ENCODE data around the gene ATP1B1.

Gene ATP1B1

DNA sequence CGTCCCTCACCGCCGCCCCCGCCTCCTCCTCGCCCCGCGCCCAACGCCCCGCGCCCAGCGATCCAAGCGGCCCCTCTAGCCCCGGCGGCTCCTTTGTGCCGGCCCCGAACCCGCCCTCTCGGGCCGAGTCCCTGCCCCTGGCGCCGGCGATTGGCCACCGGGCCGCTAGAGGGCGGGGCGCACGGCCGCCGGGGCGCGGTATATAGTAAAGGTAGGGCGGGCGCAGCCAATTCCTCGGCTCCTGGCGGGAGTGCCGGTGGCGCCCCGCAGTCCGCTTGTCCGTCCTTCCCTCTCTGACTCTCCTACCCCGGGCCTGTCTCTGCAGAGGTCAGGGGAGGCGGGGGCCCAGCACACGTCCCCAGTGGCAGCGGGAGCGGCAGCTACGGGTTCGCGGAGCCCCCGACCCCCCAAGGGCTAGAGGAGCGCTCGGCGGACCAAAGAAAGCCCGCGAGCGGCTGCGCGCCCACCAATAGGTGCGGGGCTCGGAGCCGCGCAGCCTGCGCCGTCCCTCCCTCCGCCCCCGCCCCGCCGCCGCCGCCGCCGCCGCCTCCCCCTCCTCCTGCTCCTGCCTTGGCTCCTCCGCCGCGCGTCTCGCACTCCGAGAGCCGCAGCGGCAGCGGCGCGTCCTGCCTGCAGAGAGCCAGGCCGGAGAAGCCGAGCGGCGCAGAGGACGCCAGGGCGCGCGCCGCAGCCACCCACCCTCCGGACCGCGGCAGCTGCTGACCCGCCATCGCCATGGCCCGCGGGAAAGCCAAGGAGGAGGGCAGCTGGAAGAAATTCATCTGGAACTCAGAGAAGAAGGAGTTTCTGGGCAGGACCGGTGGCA, at the start of gene ATP1B1:
Gene ATP1B1, plus strand, starts transcription at position 596 of the 826 bp plus-strand sequence. Its CDS starts 140 bp downstream, at position 736.
- DNase-seq (ENCODE audit: low read depth) = peak; percentile 55

DNA sequence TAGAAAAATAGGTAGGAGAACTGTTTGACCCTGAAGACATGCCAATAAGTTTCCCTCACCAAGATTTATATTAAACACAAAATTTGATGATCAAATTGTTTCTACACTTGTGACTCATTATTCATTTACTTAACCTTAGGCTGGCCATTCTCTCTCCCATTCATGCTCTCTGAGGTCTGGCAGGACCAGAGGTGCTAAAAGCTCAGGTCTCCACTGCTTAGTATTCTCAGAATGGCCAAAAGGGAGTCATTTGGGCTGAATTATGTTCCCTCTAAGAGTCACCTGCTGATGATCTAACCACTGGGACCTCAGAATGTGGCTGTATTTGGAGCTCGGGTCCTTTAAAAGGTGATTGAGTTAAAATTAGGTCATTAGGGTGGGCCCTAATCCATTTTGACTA, 47.1 kb upstream of the ATP1B1 start:
- DNase-seq (ENCODE audit: low read depth) = no peak

DNA sequence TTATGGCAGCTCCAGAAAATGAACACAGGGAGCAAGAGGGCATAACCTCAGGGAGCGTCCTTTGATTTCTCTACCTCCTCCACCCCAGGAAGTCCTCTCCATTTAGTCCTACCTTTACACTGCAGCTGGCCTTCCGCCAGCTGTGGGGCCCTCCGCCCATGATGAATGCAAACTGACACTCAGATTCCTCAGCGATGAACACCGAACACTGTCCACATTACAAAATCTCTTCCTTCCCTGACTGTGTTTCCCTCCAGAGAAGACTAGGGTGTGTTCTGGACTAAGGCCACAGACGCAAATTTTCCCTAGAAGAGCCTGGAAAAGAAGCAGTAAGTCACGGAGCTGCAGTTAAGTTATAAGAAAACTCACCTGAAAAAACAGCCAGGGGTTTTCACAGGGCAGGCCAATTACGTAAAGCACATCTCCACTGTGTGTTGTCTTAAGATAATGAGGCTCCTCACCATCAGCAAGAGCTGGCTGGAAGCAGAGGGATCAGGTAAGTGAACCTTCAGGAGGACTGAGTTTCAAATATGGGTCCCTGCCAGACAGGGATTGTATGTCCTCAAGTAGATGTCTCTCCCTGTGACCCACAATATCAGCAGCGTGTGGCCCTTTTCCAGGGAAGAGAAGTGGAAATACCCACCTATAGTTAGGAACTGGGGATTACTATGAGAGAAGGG, 46.3 kb upstream of the ATP1B1 start:
- no peak for DNase-seq (ENCODE audit: low read depth)

DNA sequence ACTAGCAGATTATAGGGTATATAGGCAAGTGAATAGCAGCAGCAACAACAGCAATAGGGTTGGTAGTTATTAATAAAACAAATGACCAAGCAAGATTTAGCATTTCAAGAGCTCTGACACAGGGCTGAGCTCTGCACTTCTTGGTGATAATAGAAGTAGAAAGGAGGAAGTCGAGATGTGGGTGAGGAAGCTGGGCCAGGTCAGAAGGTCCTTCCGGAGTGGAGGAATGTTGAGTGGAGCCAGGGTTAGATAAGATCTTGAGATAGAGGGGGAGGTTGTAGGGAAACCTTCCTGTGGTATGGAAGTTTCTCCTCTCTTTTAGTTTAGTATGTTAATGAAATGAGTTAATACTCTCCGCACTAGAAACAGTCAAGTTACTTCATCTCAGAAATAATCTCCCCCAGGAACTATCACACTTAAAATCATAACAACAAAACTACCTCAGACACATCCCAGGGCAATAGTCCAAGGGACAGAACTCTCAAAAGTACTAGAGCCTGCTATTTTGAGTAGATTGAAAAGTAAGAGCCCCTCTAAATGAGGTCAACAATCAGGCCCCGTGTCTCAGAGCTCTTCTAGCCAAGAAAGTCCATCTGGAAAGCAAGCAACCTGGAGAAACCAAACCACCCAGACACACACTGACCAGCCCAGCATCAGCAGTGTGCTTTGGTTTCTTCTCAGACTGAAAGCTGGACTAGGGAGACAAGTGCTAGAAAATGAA, 45.4 kb upstream of the ATP1B1 start:
- DNase-seq (ENCODE audit: low read depth) = no peak

DNA sequence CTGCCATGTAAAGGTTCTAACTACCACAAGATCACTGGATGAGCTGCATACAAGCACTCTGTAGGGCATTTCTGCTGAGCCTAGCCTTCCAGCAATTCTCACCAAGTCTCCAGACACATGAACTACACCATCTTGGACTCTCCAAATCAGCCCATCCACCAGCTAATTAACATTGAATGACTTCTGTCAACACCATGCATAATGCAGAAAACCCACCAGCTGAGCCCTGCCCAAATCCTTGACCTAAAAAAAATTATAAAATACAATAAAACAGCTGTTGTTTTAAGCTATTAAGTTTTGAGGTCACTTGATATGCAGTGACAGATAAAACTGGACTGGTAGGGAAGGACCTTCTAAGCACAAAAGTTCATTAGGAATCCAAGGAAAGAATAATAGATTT, 44.3 kb upstream of the ATP1B1 start:
- DNase-seq (ENCODE audit: low read depth) = no peak

DNA sequence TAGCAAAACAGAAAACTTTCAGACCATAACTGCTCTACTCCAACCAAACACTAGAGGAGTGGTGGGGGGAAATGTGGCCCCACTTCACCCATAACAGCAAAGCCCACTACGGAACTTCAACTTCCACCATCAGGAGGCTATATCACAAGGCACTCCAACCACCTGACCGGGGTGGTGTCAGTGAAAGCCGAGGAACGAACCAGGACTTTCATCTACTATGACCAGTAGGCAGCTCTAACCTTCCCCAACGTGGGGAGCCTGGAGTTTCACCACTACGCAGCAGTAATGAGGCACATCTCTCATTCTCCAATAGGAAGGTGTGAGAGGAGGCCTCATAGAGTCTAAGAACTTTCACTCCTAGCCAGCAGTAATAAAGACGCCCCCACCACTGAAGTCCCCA, 42.4 kb upstream of the ATP1B1 start:
- DNase-seq (ENCODE audit: low read depth) = no peak

DNA sequence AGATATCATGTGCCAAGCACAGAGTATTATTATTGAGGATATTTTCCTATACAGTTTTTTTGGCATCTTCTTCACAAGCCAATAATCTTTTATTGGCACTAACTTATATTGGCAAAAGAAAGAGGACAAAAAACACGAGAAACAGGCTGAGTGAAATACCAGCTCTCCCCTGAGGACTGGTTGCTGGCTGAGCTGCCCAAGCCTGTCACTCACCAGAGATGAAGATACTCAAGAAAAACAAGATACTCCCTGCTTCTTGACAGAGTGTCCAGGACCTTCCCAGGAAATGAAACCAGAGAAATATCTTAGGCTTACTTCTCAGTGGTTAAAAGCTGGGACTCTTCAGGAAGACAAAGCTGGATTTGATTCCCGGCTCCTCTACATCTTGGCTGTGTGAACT, 35.9 kb upstream of the ATP1B1 start:
- DNase-seq (ENCODE audit: low read depth) = peak; percentile 2

DNA sequence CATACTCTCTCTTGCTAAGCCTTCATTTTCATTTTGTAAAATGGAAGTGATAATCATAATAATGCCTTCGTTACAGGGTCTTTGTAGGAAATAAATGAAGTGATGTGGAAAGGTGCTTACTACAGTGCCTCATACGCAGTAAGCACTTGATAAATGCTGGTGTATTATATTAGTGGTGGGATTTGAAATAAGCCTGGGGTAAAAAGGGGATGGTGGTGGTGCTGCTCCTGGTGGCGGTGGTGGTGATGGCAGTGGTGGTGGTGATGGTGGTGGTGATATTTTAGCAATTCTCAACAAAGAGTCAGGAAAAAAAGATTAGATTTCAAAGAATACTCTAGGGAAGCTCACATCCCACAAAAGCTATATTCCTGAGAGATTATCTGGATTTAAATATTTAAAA, 35.5 kb upstream of the ATP1B1 start:
- DNase-seq (ENCODE audit: low read depth) = no peak

DNA sequence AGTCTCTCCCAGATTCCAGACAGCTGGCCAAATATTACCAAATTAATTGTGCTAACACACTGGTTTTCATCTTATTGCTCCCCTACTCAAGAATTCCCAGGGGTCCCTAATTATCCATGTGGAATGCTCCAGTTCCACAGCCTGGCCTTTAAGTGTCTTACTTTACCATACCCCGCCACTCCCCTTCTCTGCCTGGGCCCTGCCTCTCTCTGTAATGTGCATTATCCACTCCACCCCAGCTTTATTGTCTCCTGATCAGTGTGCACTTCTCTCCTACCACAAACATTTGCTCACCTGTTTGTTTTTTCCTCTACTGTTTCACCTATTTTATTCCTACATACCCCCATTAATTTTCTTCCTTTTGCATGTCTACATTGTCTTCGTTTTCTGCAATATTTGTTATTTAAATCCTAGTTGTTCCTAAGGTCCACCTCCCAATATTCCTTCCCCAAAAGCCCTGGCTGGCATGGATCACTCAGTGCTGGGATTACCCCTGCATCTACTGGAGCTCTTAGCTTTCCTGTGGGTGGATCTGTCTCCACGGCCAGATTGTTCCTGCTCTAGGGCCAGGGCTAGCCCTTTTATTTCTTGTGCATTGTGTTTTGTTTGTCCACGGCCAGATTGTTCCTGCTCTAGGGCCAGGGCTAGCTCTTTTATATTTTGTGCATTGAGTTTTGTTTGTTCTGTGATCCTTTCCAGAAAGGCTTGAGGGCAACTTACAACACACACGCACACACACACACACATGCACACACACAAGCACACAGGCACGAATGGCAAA, 33.4 kb upstream of the ATP1B1 start:
- DNase-seq (ENCODE audit: low read depth) = no peak

DNA sequence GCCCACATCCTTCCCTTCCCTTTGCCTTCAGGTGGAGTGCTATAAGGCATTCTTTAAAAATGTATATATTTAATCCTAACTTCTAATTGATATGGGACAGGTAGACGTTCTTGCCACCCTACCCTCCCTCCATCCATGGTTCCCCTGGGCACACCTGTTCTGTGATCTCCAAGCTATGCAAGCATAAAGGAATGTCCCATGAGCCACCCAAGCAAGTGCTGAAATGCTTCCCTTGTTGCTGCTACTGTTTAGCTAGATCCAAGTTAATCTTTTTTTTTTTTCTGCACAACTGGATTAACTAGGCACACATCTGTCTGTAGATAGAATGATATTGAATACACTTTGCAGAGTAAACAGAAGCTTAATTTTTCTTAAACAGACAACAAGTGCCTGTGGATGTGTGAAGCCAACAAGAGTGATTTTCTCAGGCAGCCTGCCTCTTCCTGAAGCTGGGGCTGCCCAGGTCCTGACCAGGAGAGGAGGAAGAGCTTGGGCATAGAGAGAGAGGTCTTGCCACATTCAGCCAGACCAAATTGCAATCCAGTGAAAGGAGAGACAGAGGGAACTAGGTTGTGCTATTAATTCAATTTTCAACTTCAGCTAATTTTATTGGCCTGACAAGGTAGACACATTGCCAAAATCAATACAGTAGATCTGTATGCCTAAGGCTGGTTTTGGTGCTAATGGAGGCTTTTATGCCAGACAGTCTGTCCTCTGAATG, 28.2 kb upstream of the ATP1B1 start:
- DNase-seq (ENCODE audit: low read depth) = no peak

DNA sequence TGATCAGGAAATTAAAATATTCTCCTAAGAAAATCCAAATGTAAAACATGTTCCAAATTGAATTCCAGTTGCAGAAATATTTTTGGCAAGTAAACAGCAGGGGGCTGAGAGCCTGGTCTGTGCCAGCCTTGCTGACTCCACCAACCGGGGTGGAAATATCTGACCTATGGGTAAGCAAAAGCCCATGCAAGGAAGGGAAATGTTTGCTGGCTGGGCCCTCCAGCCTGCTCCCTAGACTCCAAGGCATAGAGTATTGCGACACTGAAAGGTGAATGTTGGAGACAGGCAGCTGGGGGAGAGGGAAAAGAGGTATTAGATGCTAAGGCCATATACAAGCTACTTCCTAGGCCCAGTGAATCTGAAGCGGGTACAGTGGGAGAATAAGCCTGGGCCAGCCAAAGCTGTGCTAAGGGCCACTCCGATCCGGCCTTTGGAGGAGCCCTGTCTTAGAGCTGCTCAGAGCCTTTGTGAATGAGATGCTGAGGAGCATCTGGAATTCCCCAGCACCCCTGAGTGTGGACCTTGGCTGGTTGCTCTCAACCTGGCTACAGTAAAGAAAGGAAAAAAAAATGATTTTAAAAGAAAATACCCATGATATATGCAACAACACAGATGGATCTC, 24.9 kb upstream of the ATP1B1 start:
- no peak for DNase-seq (ENCODE audit: low read depth)

DNA sequence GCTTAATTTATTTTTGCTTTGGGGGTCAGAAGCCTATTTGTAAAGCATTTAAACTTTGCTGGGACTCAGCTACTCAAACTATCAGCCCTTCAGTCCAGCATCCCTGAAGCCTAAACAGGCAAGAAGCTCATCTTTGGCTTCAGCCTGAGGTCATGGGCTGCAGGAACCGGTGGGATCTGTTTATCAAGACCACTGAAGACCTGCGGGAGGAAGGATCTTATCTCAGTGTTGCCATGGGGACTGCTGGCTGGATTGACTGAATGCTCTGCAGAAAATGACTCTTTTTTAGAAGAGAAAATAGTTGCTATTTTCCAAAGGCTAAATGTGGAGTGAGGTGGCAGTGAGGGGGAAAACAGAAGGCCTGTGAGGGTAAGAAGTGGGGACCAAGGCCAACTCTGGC, 20.6 kb upstream of the ATP1B1 start:
- no peak for DNase-seq (ENCODE audit: low read depth)

DNA sequence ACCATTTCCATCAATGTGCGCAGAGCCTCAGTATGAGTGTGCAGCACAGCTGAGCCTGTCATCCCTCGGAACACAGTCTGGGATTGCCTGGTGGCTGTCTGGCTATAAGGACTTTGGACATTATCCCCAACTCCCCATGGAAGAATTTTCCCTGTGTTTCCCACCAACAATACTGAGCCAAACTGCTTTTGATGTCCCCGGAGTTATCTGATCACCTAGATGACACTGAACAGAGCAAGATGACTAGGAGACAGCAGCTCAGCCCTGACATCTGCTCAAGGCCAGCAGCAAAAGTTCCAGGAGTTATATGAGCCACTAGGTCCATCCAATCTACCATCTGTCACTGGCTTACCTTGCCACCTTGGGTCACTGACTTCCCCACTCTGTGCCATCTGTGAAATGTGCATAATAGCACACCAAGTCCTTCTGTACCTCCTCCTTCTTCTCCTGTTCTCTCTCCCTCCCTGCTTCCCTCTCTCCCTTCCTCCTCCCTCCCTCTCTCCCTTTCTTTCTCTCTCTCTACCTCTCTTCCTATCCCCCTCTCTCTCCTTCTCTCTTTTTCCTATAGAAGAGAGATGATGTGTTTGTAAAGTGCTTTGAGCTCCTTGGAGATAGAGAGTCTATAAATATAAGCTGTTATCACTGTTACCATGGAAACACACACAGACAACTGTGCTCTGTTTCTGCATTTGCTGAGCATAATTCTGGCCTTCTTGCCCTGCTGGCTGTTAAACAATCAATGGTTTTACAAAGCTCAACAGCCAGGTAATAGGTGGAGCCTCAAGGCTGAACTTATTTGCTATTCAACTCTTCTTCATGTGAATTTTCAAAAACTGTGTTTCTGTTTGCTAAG, 19.7 kb upstream of the ATP1B1 start:
- no peak for DNase-seq (ENCODE audit: low read depth)

DNA sequence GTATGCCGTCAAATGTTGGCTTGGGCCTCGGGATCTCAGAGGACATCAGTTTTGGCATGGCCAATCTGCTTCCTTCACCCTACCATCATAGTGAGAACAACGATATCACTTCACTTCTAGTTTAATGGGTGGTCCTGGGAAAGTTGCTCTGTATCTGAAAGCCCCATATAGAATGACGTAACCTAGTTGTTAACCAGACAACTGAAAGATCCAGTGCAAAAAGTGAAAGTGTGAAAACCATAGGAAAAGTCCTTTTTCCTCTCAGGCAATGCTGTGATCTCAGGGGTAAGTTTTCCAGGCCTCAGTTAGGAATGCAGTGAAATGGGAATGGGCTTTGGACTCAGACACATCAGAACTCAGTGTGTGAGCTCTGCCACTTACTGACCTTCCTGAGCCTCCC, 18.6 kb upstream of the ATP1B1 start:
- DNase-seq (ENCODE audit: low read depth) = no peak

DNA sequence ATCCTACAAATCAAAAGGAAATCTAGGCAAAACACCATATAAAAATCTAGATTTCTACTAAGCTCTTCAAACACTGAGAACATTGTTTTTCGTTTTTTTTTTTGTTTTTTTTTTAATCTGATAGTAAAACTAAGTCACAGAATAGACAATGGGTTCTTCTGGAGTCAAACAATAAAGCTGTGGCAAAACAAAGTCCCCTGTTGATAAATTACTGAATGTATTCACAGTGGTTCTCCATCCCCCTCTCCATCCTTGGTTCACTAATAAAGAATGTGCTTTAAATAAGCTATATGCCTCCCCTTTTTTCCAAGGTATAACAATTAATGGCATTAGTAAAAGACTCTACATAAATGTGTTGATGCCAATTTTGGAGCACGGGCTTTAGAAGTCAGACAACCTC, 16.7 kb upstream of the ATP1B1 start:
- no peak for DNase-seq (ENCODE audit: low read depth)

DNA sequence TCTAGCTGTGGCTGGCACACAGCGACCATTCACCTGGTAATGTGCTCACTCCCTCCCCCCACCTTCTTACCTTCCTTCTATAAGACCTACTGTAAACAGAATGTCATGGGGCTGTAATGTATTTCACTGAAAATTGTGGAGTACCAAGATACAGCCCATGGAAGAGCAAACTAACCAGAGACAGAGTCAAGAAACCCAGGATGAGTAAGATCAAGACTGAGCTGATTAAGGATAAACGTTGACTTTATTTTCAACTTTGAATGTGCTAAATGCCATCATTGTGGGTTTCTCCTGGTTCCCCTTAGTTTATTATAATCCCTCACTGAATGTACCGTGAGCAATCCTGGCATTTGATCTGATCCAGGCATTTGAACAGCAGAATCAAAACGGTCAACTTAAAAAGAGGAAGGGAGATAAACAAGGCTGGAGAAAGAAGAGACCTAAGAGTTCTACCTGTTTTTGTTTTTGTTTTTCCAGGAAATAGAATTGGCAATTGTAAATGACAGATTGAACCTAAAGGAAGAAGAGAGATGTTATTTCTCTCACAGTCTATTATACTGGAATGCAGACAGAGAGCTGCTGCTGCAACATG, 16.1 kb upstream of the ATP1B1 start:
- no peak for DNase-seq (ENCODE audit: low read depth)

DNA sequence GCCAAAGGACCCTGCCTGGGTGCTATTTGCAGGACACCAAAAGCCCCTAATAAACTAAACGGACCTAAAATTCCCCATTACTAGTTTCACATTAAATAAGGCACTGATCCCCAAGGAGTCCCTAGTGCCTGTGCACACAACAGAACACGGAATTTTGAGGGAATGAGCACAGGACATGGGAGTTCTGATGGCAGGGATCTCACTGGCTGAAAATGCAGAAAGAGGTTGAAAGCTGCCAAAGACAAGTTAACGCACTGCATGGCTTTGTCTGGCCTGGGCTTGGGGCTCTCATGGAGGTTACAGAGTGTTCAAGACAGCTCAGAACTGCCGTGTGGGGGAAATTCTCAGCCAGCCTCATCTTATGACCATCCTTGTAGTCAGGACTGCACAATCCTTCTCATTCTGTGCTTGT, 15.6 kb upstream of the ATP1B1 start:
- no peak for DNase-seq (ENCODE audit: low read depth)

DNA sequence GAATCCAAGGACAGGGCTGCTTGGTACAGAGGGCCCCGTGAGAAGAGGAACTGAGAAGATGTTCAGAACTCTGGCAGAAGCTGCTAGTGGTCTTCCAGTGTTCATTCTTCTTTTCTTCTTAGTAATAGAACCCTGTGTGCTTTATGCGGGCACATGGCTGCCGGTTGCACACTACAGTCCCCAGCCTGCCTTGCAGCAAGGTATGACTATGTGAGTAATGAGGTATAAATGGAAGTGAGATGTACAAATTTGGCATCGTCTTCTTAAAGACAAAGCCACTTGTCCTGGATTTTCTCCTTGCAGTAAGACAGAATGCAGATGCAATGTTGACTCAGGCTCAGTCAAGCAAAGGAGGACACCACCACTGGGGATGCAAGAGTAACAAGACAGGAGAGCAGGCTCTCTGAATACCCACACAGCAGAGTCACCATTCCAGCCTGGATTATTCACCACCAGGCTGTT, 15.0 kb upstream of the ATP1B1 start:
- DNase-seq (ENCODE audit: low read depth) = no peak

DNA sequence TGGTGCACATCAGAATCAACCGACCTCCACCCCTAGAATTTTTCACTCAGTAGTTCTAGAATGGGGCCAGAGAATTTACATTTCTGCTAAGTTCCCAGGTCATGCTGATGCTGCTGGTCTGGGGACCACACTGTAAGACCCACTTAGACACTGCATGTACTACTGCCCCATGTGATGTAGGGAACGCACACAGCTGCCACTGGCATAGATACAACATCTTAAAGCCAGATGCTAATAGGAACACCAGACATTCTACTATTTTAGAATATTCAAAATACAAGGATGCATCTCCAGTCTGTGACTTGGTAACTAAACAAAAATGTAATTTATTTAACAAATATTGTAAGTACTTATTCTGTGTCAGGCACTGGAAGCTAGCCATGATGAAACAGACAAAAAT, 14.1 kb upstream of the ATP1B1 start:
- no peak for DNase-seq (ENCODE audit: low read depth)

Data from fibroblast of gingiva (primary cell).